ENCODE data around the gene SRP72. TPM values are rescaled to one million over a fixed set of nuclear protein-coding genes. Genes with fewer than 3 reads are reported as not detected.

Gene SRP72
- polyA plus RNA-seq, 2 of the 4 experiments (the other 2 are of a cell fraction), result 70.1 to 135 TPM

DNA sequence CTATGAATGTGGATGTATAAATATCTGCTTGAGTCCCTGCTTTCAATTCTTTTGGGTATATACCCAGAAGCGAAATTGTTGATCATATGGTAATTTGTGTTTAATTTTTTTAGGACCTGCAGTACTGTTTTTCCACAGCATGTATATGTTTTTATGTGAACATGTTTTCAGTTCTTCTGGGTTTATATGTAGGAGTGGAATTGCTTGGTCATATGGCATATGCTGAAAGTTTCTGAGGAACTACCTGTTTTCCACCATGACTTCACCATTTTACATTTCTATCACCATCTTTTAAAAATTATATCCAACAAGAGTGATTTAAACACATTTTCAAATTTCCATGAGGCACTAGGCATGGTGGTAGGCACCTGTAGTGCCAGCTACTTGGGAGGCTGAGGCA, 40.2 kb upstream of the SRP72 start:
- 96% methylated on average over 1 of the region's 1 CpG for WGBS (ENCODE audit: missing lambda C conversion rate)
- CTCF ChIA-PET, result no interaction called here
- no peak for ATAC-seq

GRCh38 chr4:56430203-56430602, 37.2 kb upstream of the SRP72 start:
- Histone ChIP-seq H3K4me2 (no peak overlapping the region), H3K4me1 (peaks cover 14% of the 10 kb centered on the region; the same call in 1 of the 3 replicates), H3K27ac (no peak overlapping the region), H3K9me3 (no peaks in the 10 kb centered on the region), H3K4me3 (no peak overlapping the region)
- POLR2A ChIA-PET, result no interaction called here
- WGBS (ENCODE audit: missing lambda C conversion rate), result 98% methylated on average over 2 of the region's 2 CpGs
- FAIRE-seq (no peak), DNase-seq (ENCODE audit: low read depth in 1 of 2, low spot score in 1 of 2) (no peak), ATAC-seq (no peak)
- TF ChIP-seq RAD21 (conservative IDR thresholded peaks at IDR 0.05 in 1 of 2, IDR thresholded peaks at IDR 0.05 in 1 of 2) (no peak), HOXB5 (CRISPR knock-in tag; IDR thresholded peaks at IDR 0.05) (no peak), TFCP2L1 (CRISPR knock-in tag; IDR thresholded peaks at IDR 0.05) (no peak), ELK1 (IDR thresholded peaks at IDR 0.05; ENCODE audit: low read depth, low read length) (no peak), SREBF2 (IDR thresholded peaks at IDR 0.05) (no peak), POLR2AphosphoS2 (conservative IDR thresholded peaks at IDR 0.05; ENCODE audit: low read length) (no peak), ZSCAN20 (CRISPR knock-in tag; IDR thresholded peaks at IDR 0.05) (no peak), POLR2A (IDR thresholded peaks at IDR 0.05; ENCODE audit: low read length) (no peak), EHMT2 (IDR thresholded peaks at IDR 0.05; ENCODE audit: low read depth) (no peak)
- CTCF ChIA-PET, result no interaction called here

More for the DNA sequence above, 40.2 kb upstream of the SRP72 start:
- no peak overlapping the region for H3K27ac ChIP-seq
- peaks cover 10% of the 10 kb centered on the region; the same call in 1 of the 3 replicates for H3K4me1 ChIP-seq
- no peak for TF ChIP-seq HDAC2 (IDR thresholded peaks at IDR 0.05)
- TF ChIP-seq ZFP36 (IDR thresholded peaks at IDR 0.05; ENCODE audit: borderline replicate concordance, partially characterized antibody), result no peak
- TF ChIP-seq POLR2A (IDR thresholded peaks at IDR 0.05; ENCODE audit: low read length), result no peak
- no peak for TF ChIP-seq EHMT2 (IDR thresholded peaks at IDR 0.05; ENCODE audit: low read depth)
- POLR2A ChIA-PET, result no interaction called here
- no peaks in the 10 kb centered on the region for H3K9me3 ChIP-seq
- no peak overlapping the region for H3K4me2 ChIP-seq
- DNase-seq (ENCODE audit: low read depth in 1 of 2, low spot score in 1 of 2) (no peak), FAIRE-seq (no peak)
- H3K4me3 ChIP-seq, result no peak overlapping the region

DNA sequence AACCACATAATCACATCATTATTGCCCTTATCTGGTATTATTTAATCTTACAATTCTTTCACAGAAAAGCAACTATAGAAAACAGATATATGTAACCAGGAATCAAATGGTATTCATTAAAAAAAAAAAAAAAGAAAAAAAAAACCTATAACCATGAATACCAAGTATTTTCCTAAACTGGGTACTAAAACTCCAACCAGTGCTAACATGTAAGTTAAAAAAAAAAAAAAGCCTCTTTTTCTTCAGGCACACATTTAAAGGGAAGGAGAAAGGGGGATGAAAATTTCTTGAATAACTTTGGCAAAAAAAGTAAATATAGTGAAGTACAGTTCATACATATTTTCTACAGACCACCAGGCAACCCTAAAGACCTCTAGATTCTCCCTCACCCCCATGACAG, 34.1 kb upstream of the SRP72 start:
- Histone ChIP-seq H3K4me1 (peaks cover 17% of the 10 kb centered on the region; the same call in 1 of the 3 replicates), H3K27ac (peak overlapping the region in 1 of 2 experiments; percentile 48; a peak in 1 of 6 replicates), H3K9me3 (no peaks in the 10 kb centered on the region), H3K4me2 (peak overlapping the region; percentile 82), H3K4me3 (peak overlapping the region; percentile 59)
- ChIA-PET POLR2A (interaction anchor here (4.5 kb wide), 1 partner anchor 46 kb away, joined by 60 read pairs; the partner anchor contains the start of gene AASDH), CTCF (interaction anchor here (0.6 kb wide), 1 partner anchor 416 kb away, joined by 3 read pairs; no protein-coding TSS in a partner anchor)
- ATAC-seq (no peak), FAIRE-seq (no peak), DNase-seq (ENCODE audit: low read depth in 1 of 2, low spot score in 1 of 2) (no peak)
- TF ChIP-seq PHF8 (IDR thresholded peaks at IDR 0.05; ENCODE audit: borderline replicate concordance, low read depth), result no peak
- TF ChIP-seq POLR2AphosphoS2 (conservative IDR thresholded peaks at IDR 0.05; ENCODE audit: low read length), result no peak
- no peak for TF ChIP-seq EHMT2 (IDR thresholded peaks at IDR 0.05; ENCODE audit: low read depth)

- 1% methylated on average over 3 of the region's 15 CpGs for WGBS (ENCODE audit: missing lambda C conversion rate)
- DNase-seq (ENCODE audit: low read depth in 1 of 2, low spot score in 1 of 2) (peak; percentile 41 to 72), ATAC-seq (peak; percentile 68 to 78), FAIRE-seq (no peak)
- Histone ChIP-seq H3K4me2 (peak overlapping the region; percentile 82), H3K4me3 (peak overlapping the region; percentile 59), H3K9me3 (no peaks in the 10 kb centered on the region), H3K4me1 (peaks cover 27% of the 10 kb centered on the region; the same call in 2 of the 3 replicates), H3K27ac (peak overlapping the region; percentile 65 to 96)
- ChIA-PET POLR2A (interaction anchor here (0.6 to 4.5 kb wide), 10 partner anchors 9 to 543 kb away, joined by 3 to 60 read pairs (median 4); partner anchors contain the start of genes AASDH, NOA1 and SRP72), CTCF (interaction anchor here (1.1 to 4.0 kb wide), 4 partner anchors 11 to 402 kb away, joined by 3 to 25 read pairs (median 4); no protein-coding TSS in a partner anchor)
- TF ChIP-seq KDM5A (IDR thresholded peaks at IDR 0.05) (no peak), CHD4 (IDR thresholded peaks at IDR 0.05; ENCODE audit: borderline replicate concordance) (no peak), MAZ (IDR thresholded peaks at IDR 0.05; ENCODE audit: borderline replicate concordance, low read depth, low read length) (no peak), RNF2 (IDR thresholded peaks at IDR 0.05; ENCODE audit: borderline replicate concordance, low read depth) (no peak), SMC3 (IDR thresholded peaks at IDR 0.05) (no peak), ESRRA (IDR thresholded peaks at IDR 0.05; ENCODE audit: borderline replicate concordance, low read length) (no peak), MYC (IDR thresholded peaks at IDR 0.05; ENCODE audit: borderline replicate concordance, low read length) (no peak), RAD21 (conservative IDR thresholded peaks at IDR 0.05 in 1 of 2, IDR thresholded peaks at IDR 0.05 in 1 of 2) (no peak), EP300 (IDR thresholded peaks at IDR 0.05) (no peak), RCOR1 (IDR thresholded peaks at IDR 0.05; ENCODE audit: low read depth, low read length) (no peak), HDAC2 (IDR thresholded peaks at IDR 0.05) (no peak), ATOH8 (CRISPR knock-in tag; IDR thresholded peaks at IDR 0.05; ENCODE audit: low read depth) (no peak)
Observed at GRCh38 chr4:56434599-56435139, 32.7 kb upstream of the SRP72 start.

All from A549 (cell line).